Right ventricle myocardium inferior (tissue), 1 donor: Measurements from ENCODE around the gene ARHGEF4. TPM values are rescaled to one million over a fixed set of nuclear protein-coding genes. Genes with fewer than 3 reads are reported as not detected.
A peak's percentile ranks its signal among the peaks of the same experiment; 100 is the strongest.

Experiments used
- ATAC-seq: fragments of 200-7000 bp; cut with Tn5 transposase; one replicate; pipeline ENCODE4 v1.9.1; 2020; ENCODE audit warnings: mild to moderate bottlenecking, moderate library complexity
- DNase-seq: peaks from one replicate; pipeline ENCODE4 v3.0.0; 2021; ENCODE audit errors: missing footprints
- intact Hi-C: fragments of 100-400 bp; cut with DNase I; formaldehyde crosslinking; loops from one replicate; pipeline ENCODE4 v1.11.0; 2022
- total RNA-seq: library from RNA; stranded (reverse); fragmentation: NEBNext Ultra II Directional; extraction: Animal tissue kit (Norgen Biotek cat#: 25700); gene quantifications from one replicate; pipeline ENCODE4 v1.2.1, GENCODE V29; 2021
- donor health status: DM: no; HTN: yes; CAD: no; lungs with severe emphysema.

The ARHGEF4 gene
- total RNA-seq, 1 donor from 2014 or later = 4.1 TPM

DNA sequence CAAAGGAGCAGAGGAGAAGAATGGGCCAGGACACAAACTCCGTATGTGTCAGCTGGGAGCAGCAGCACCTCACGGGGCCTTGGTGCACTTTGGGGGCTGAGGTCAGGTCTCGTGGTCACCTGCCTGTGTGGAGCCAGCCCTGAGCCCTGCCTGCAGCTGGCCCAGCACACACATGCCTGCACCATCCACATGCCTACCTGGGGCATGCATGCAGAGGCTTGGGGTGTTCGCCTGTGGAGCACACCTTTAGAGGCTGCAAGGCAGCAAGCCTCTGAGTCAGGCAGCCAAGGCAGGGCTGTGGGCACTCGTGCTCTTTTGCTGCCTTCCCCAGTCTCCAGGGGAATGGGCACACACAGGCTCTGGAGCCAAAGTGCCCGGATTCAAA lies 36.0 kb downstream of the ARHGEF4 start:
- intact Hi-C loops = loop anchor here (1.0 kb wide), 1 partner anchor 75 kb away; no protein-coding TSS in a partner anchor
- ATAC-seq (no peak), DNase-seq (no peak)

DNA sequence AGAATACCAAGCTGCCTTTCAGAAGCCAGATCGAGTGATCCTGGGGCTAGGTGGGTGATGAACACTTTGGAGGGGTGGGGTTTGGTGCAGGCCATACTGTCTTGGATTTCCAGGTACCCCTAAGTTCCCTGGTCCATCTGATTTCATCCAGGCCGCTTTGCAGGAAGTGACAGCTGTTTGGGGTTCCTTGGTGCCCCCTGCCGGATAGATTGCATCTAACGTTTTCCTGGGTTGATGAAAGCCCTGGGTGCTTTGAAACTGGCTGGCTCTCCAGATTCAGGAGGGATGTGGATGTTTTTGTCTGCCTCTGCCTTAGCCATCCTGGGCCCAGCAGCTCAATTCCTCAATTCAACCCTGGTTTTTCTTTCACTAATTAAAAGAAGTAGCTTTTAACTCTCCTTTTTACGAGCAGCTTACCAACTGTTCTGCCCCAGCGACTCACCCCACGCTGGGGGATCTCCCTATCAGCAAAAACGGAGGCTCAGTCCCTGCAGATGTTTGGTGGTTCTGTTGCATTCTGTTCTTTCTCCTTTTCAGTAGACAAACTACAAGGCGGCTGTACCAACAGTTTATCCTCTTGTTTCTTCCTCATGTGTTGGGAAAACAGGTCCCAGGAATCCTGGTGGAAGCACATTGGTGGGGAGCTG lies 37.1 kb downstream of the ARHGEF4 start:
- DNase-seq = no peak
- intact Hi-C loops = loop anchor here (1.0 kb wide), 1 partner anchor 77 kb away; no protein-coding TSS in a partner anchor

DNA sequence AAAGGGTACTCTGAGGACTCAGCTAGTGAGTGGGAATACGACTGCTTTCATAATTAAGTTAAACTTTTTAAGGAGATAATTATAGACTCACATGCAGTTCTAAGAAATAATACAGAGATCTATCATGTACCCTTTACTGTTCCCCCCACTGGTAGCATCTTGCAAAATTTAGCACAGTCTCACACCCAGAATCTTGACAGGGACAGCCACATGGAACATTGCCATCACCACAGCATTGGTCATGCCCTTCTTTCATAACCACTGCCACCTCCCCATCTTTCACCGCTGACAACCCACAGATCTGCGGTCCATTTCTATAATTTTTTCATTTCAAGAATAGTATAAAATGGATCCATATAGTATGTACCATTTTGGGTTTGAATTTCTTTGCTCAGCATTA lies 37.8 kb downstream of the ARHGEF4 start:
- intact Hi-C loops = no loop called here
- DNase-seq (no peak), ATAC-seq (no peak)

More for the DNA sequence above, 37.1 kb downstream of the ARHGEF4 start:
- ATAC-seq = peak; percentile 58

DNA sequence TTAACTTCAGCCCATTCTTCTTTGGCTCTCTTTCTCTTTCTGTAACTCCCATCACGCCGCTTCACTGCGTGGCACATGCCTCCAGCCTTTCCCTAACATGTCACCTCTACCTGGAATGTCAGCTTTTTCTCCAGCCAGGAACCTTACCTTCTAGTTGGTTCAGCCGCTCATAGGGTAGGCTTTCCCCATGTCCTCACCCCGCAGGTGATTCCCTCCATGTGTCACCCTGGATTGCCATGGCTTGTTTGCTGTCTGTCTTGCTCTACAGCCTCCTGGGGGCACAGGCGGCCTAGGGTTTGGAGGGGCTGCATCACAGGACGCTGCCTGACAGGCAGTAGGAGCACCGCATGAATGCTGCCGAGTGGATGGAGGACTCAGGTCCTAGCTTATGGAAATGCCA lies 39.2 kb downstream of the ARHGEF4 start:
- intact Hi-C loops = no loop called here
- ATAC-seq (no peak), DNase-seq (no peak)

DNA sequence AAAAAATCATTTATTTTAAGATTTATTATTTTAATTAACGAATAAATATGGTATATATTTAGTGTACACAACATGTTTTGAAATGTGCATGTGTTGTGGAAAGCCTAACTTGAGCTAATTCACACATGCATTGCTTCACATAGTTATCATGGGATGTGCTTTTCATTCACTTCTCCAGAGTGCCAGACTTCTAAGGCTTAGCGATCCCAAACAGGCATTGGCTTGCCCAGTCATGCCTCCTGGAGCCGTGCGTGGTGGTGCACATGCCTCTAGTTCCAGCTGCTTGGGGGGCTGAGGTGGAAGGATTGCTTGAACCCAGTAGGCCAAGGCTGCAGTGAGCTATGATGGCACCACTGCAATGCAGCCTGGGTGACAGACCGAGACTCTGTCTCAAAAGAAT lies 40.5 kb downstream of the ARHGEF4 start:
- DNase-seq (no peak), ATAC-seq (no peak)

DNA sequence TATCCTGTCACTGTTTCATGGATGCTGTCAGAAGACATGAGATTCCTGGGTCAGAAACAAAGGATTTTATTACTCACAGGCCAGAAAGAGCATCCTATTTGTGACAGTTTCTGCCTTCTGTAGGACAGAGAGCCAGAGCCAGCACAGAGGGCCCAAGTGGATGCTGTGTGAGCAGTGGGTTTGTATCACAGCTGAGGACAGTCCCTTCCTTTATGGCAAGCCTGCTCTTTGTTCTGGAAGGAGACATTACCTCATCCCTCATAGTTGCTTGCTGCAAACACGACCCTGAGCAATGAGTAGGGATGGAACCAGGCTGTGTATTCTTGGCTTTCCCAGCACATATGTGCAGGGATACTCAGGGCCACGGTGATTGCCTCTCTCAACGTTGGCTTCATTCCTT lies 41.6 kb downstream of the ARHGEF4 start:
- intact Hi-C loops = no loop called here
- ATAC-seq (no peak), DNase-seq (no peak)

More for the DNA sequence above, 40.5 kb downstream of the ARHGEF4 start:
- intact Hi-C loops = no loop called here

DNA sequence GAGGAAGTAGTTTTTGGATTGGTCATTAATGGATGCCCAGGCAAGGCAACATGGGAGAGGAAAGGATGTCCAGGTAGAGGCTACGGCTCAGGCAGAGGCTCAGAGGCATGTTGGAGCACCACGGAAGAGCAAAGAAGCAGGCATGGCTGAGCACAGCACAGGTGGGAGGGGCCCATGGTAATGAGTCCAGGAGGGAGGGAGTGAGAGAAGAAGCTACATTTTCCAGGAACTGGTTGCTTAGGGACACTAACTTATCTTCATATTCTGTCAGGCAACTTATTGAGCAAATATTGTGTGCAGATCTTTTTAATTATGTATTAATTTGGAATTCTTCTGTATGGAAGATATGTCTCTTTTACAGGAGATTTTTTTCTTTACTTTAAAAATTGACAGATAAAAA lies 42.2 kb downstream of the ARHGEF4 start:
- intact Hi-C loops = no loop called here
- ATAC-seq = no peak
- DNase-seq = no peak

DNA sequence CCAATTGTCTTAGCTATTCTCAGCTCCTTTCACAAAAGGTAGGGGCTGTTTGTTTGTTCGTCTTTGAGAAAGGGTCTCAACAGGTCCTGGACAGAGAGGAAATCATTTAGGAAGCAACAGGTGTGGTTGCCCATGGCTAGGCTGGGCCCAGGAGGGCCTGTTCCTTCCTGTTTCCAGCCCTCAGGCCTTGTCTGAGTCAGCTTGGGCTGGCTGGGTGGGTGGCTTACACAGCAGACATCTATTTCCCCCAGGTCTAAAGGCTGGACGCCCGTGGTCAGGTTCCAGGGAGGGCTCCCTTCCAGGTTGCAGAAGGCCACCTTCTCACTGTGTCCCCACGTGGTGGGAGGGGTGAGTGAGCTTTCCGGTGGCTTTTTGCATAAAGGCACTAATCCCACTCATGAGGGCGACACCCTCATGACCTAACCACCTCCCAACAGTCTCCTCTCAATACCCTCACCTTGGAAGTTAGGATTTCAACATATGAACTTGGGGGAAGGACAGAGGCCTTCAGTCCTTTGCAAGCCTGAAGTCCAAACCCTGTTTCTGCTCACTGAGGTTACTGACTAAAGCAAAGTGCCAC lies 45.5 kb downstream of the ARHGEF4 start:
- DNase-seq (no peak), ATAC-seq (no peak)
- intact Hi-C loops = no loop called here

DNA sequence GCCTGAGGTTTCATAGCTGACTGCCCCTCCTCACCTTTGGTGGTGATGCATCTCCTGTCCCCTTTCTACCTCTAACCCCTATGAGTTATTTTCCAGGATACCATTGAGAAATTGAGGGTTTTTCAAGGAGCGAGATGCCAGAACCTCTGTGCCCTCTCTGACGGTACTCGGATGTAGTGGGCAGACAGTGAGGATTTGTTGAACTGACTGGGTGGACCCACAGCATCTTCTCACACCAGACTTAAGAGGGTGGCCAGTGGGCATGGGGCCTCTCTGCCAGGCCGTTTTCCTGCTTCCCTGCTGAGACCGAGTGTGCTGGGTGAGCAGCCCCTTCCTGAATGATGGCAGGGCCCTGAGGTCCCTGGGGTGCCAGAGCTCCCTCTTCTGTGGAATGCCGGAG lies 46.3 kb downstream of the ARHGEF4 start:
- no peak for ATAC-seq
- intact Hi-C loops = no loop called here
- no peak for DNase-seq

DNA sequence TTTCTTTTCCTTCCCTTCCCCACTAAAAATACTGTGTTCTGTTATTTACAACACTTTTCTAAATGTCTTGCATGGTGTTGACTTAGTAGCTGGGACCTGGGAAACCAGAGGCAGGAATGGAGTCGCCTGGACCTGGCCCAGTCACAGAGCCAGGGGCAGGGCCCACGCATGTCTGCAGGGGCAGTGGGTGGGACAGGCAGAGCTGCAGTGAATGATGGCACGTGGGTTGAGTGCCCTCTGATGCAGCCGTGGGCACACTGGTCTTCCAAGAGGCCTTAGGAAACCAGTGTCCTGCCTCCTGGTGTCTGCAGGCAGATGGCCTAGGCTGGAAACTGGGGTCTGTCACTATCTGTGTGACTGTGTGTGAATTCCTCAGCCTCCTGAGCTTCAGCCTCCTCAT lies 46.8 kb downstream of the ARHGEF4 start:
- intact Hi-C loops = no loop called here
- no peak for ATAC-seq
- no peak for DNase-seq

DNA sequence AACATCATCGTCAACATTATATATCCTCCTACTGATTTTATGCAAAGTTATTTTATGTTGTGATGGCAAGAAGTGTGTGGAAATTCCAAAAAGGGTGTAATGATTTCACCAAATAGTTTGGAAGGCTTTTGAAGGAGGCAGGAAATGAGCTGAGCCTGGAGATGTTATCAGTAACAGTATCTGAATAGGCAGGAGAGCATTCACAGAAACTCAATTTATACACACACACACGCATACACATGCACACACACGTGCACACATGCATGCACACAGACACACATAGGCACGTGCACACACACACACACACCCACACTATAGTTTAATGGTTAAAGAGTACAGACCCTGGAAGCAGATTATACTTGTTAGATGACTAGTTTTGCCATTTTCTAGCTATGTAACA lies 47.3 kb downstream of the ARHGEF4 start:
- DNase-seq (no peak), ATAC-seq (no peak)
- intact Hi-C loops = no loop called here

DNA sequence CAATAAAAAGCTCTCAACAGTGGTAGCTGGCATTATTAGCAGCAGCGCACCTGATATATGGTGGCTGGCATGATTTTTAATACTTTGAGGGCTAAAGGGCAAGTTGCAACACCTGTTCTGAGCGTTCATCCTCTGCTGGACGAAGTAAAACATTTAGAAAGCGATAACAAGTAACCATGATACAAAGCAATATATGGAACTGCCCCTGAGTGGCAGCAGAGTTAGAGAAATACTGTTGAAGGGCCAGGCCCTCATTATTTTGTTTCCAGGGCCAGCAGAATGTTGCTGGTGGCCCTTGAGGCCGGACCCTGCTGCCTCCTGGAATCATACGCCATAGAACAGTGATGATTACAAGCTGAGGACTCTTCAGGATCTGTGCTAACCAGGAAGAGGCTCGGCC lies 47.8 kb downstream of the ARHGEF4 start:
- DNase-seq = no peak
- intact Hi-C loops = no loop called here
- ATAC-seq = no peak

DNA sequence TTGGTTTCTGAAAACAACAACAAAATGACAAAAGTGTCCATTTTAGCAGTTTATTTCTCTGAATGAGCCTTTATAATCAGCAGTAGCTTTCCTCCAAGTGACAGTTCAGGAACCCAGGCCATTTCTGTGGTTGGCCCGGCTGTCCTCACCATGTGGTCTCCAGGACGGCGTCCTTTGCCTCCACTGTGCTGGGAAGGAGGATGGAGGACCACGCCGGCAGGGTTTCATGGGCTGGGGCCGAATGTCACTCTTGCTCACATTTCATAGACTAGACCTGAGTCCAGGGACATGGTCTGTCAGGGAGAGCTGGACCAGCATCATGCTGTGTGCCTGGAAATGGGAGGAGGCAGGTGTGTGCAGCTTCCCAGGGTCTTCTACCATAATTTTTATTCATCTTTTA lies 50.9 kb downstream of the ARHGEF4 start:
- DNase-seq (no peak), ATAC-seq (no peak)
- intact Hi-C loops = no loop called here

DNA sequence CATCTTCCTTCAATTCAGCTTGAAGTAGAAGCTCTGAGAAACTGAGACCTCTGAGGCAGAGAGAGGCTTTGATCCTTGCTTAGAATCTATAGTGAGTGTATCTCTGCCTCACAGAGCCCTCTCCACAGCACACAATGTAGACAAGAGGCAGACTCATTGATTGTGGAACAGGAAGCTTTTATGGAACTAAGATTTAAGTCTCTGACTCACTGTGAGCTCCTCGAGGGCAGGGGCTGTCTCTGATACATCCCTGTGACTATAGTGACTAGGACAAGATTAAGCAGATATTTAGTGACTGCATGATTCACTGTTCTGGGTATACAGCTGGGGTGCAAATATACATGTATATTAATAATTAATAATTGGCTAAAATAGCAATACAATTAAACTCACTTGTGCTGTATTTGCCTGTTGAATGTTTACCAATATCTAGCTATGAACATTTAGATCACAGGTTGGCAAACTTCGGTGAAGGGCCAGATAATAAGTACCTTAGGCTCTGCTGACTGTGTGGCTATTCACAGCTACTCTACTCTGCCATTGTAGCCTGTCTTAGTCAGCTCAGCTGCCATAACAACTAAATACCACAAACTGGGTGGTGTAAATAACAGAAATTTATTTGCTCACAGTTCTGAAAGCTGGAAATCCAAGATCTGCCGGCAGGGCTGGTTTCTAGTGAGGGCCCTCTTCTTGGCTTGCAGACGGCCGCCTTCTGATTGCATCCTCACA lies 54.4 kb downstream of the ARHGEF4 start:
- intact Hi-C loops = no loop called here
- DNase-seq = no peak
- ATAC-seq = no peak

DNA sequence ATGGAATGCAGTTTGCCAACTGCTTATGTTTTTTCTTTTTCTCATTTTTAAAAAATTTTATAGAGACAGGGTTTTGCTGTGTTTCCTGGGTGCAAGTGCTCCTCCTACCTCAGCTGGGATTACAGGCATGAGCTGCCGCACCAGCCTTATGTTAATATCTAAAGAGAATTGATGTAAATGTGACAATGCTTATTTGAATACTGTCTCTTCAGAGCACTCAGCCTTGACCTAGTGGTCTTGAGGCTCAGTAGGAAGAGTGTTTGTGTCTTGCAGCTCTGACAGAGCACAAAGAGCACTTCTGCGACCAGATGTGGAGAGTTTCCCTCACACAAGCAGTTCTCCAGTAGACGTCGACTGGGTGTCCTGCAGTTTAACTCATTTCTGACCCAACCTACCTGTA lies 55.3 kb downstream of the ARHGEF4 start:
- DNase-seq = no peak
- no peak for ATAC-seq
- intact Hi-C loops = no loop called here

DNA sequence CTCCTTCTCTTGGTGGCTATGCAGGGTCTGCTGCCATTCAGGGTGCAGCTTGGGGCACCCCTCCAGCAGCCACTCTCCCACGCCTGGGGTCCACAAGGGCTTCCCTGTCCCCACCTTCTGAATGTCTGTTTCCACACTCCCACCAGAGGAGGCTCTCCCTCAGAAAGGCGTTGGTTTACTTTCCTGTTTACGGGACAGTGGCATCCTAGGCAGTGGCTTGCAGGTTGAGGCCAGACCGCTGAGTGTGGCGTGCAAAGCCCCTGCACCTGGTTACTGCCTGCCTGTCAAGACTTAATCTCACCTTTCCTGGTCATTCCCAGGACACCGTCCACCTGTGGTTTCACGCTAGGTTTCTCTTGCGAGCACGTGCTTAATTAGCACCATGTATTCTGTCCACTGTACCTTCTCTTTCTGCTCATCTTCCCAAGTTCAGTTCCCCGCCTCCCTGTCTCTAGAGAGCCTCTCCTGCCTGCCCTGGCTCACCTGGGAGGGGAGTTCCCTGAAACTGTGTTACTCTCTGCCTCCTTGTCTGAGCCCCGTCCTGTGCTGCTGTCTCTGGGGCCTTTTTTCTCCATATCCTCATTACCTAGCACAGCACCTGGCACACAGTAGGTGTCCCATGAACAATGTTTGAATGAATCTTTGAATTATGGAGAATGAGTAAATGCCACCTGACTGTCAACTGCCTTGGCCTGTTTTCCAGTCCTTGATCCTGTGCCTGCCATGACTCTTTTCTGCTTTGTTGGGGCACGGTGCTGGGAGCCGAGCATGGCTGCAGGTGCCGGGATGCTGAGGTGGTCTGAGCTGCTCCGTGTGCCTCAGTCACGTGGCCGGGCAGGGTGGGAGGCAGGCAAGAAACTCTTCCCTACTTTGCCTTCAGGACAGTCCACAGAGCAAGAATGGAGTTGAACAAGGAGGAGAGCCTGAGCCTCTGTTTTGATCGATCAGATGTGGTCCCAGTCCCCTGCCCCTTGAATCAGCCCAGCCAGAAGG lies 56.4 kb downstream of the ARHGEF4 start:
- ATAC-seq = no peak
- DNase-seq = no peak
- intact Hi-C loops = no loop called here

DNA sequence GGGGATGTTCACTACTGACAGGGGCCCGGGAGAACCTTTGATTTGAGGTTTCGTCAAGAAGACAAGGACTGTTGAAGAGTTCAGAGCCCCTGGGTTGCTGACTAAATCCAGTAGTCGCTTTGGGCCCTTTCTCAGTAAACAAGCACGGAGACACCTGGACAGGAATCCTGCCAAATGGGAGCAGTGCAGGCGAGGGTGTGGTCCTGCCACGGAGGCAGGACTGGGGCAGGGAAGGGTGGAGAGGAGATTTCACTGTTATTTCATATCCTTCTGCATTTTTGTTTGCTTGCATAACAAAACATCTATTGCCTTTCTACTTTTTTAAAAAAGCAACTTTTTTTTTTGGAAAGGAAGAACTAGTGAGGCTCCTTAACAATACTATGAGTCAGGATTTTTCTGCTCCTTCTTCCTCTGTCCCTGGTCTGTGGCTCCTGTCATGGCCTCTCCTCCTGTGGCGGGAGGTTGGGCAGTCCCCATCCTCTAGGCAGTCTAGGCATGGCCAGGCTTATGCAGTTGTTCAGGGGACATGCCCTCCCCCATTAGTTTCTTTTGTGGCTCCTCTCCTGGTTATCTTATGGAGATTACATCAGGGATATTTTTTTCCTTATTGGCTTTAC lies 57.7 kb downstream of the ARHGEF4 start:
- ATAC-seq (no peak), DNase-seq (no peak)
- intact Hi-C loops = no loop called here

DNA sequence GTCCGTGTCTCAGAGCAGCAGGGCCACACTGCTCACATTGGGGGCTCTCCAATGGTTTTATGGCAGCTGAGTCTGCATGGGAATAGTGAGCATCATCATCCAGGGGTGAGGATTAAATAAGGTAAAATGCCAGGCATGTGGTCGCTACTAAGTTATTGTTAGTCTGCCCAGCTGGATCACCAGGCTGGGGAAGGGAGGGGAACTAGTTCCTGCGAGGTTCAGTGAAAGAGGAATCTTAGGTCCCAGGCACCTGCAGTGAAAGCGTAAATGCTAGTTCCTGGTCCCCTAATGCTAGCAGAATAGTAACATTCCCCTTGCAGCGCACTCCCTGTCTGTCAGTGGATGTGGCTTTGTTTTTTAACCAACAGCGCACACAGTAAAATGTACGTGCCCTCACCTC lies 60.1 kb downstream of the ARHGEF4 start:
- intact Hi-C loops = no loop called here
- DNase-seq (no peak), ATAC-seq (no peak)

DNA sequence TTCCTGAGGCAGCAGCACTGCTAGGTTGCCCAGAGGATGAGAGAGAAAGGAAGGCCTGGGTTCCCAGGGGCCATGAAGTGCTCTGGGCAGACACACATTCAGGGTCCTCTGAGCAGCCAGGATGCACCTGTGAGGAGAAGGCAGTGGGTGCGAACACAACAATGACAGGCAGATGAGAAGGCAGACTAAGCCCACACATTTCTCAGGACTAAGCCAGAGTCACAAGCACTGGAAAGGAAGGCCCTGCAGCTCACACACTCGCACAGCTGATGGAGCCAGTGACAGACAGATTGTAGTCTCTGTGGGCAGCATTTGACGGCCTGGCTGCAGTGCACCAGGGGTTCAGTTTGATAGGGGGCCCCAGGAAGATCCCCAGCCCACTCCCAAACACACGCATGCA lies 61.8 kb downstream of the ARHGEF4 start:
- ATAC-seq (no peak), DNase-seq (no peak)
- intact Hi-C loops = no loop called here
